ENCODE results near the gene PRDM16.

Gene PRDM16

GRCh38 chr1:3330771-3331245 is 261.8 kb downstream of the PRDM16 start:
- DNase-seq, result no peak

DNA sequence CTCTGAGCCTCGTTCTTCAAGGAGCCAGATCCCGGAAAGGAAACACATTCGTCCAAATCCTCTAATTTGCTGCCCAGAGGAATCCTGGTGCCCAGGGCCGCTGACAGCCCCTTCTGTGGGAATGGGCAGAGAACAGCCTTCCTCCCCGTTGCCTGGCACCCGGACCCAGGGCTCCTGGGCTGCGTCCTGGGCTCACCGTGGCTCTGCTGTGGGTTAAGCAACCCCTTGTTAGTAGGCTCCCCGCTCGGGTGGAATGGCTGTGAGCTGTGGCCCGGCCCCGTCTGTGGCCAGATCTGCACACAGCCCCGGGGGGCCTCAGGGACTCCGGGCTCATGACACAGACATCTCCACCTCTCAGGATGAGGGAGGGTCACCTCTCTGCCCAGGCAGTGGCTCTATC is 262.6 kb downstream of the PRDM16 start:
- DNase-seq, result no peak

DNA sequence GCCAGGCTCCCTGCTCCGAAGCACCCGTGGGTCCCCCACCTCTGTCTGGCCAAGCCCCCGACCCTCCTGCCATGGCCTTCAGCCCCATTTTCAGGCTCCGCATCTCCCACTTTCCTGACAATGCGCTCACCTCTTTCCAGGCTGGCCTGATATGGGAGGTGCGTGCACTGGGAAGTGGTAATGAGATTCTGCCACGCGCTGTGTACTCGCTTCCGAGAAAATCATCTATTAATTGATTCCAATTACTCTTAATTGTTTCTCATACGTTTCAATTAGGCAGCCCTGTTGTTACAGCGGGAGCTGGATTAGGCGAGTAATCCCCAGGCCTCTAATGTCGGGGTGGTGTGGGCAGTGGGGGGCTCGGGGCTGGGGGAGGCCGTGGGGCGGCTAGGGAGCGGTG is 263.0 kb downstream of the PRDM16 start:
- no peak for DNase-seq

GRCh38 chr1:3332662-3333061 is 263.7 kb downstream of the PRDM16 start:
- no peak for DNase-seq

DNA sequence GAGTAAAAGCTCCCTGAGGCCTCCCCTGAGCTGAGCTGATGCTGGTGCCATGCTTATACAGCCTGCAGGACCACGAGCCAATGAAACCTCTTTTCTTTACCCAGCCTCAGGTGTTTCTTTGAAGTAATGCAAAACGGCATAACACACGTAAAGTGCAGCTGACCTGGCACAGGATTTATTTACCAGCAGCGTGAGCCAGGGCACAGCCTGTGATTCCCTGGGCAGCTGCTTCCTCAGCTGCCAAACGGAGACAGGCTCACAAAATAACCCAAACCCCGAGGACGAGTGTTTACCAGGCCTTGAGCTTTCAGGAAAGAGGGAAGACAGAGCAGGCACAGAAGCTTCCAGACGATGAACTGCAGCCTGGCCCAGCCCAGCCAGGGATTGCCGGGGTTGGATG is 264.9 kb downstream of the PRDM16 start:
- no peak for DNase-seq

DNA sequence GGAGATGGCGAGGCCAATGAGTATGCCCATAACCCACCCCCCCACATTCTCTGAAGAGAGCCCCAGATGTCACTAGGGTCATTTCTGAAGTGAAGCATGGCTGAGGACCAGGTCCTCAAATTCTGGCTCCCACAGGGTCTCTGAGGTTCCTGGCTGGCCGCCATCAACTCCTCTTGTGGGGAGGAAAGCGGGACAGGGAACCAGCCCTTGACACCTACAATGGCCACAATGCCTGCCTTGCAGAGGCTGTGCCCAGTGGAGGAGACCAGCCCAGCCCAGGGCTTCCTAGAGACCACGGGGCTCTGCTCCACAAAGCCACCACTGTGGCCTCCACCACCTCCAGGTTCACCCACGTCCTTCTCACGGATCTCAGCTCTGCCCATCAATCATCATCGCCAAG is 265.4 kb downstream of the PRDM16 start:
- no peak for DNase-seq

DNA sequence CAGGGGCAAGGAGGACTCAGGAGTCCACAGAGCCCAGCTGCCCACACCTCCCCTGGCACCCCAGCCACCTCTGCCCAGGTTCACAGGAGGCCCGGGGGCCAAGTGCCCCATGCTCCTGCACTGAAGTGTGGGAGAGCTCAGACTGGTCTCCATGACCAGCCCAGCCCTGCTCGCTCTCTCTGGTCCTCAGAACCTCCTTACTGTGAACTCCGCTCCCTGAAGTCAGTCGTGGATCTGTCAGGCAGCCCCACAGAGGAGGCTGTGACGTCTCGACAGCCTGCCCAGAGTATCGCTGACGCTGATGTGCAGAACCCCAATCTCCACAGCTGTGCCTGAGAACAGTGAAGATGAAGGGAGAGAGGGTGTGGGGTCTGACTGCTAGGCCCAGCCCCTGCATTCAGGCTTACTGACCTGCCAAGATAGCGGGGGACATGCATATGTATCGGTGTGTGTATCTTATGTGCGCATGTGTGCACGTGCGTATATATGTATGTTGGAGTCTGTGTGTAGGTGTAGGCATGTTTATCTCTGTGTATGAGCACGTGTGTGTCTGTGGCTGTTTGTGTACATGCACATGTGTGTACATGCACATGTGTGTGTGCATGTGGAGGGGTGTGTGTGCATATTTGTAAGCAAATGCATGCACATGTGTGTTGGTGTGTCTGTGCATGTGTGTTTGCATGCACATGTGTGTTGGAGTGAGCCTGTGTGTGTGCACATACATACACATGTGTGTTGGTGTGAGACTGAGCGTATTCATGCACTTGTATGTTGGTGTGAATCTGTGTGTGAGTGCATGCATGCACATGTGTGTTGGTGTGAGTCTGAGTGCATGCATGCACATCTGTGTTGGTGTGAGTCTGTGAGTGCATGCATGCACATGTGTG is 267.0 kb downstream of the PRDM16 start:
- no peak for DNase-seq

DNA sequence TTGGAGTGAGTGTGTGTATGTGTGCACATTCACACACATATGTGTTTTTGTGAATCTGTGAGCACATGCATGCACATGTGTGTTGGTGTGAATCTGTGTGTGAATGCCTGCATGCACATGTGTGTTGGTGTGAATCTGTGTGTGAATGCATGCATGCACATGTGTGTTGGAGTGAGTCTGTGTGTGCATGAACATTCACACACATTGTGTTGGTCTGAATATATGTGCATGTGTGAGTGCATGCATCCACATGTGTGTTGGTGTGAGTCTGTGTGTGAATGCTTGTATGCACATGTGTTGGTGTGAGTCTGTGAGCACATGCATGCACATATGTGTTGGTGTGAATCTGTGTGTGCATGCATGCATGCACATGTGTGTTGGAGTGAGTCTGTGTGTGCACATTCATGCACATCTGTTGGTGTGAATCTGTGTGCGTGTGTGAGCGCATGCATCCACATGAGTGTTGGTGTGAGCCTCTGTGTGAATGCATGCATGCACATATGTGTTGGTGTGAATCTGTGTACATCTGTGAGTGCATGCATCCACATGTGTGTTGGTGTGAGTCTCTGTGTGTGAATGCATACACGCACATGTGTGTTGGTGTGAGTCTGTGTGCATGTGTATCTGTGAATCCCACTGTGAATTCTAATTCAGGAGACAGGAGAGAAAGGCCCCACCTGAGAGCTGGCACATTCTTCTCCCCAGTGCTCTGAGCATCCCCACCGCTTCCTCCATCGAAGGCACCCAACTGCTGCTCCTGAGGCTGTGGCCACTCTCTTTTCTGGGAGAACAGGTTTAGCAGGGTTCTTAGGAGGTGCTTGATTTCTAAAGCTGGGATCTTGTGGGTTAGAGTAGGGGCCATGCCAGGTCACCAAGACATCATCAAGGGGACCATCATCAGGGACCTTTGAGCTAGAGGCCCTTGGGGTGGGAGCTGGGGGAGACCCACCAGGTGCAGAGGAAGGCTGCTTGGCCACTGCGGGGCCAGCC is 267.9 kb downstream of the PRDM16 start:
- no peak for DNase-seq

GRCh38 chr1:3337798-3338724 is 269.1 kb downstream of the PRDM16 start:
- DNase-seq, result no peak

GRCh38 chr1:3338725-3339070 is 269.7 kb downstream of the PRDM16 start:
- DNase-seq, result no peak

GRCh38 chr1:3339856-3340255 is 270.9 kb downstream of the PRDM16 start:
- no peak for DNase-seq

GRCh38 chr1:3340548-3341235 is 271.7 kb downstream of the PRDM16 start:
- no peak for DNase-seq

DNA sequence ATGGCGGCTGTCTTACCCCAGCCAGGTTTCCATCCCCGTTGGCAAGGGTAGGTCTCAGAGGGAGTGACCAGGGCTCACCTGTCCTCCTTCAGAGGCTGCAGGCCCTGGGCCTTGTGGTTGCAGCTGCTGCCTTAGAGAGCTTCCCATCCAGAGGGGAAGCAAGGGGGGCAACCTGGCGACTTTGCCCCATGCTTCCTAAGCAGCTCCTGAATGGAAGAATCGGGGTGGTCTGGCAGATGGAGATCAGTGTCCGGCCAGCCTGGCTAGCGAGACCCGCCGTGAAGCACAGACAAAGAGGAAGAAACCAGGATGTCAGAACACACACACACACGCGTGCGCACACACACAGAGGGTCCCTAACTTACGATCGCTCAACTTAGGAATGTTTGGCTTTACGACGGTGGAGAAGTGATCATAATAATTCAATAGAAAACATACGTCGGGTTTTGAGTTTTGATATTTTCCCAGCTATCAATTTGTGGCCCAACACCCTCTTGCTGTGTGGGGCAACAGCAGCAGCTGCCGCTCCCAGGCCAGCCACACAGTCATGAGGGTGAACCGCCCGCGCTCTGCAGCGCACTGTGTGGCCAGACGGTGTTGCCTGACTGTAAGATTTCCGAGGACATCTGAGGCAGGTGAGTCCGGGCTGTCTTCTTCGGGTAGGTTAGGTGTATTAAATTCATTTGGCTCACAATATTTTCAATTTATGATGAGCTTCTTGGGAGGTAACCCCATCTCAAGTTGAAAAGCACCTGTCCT is 272.4 kb downstream of the PRDM16 start:
- no peak for DNase-seq

DNA sequence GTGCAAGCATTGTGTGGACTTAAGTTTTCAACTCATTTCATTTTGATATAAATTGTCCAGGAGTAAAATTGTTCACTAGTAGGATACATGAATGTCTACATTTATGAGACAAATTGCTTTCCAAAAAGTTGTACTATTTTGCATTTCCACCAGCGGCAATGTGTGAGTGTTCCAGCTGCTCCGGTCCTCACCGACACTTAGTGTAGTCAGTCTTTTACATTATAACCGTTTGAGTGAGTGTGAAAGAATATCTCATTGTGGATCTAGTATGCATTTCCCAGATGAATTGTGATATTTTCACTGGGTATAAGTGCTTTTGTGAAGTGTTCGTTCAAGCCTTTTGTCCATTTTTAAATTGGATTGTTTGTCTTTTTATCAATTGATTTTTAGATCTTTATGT is 274.0 kb downstream of the PRDM16 start:
- no peak for DNase-seq

DNA sequence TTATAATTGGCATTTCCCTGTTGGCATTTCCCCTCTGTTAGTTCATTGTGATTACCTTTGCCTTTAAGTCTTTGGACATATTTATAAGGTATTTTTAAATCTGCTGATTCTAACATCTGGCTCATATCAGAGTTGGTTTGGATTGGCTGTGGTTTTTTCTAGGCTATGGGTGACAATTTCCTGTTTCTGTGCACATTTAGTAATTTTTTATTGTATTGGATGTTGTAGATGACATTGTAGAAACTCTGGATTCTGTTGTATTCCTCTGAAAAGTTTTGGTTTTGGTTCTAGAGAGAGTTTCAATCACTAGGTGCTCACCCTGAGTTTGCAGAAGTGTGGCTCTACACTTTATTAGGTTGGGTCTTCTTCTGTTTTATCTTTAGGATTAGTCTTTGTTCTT is 275.4 kb downstream of the PRDM16 start:
- no peak for DNase-seq

GRCh38 chr1:3345792-3346191 is 276.8 kb downstream of the PRDM16 start:
- DNase-seq, result no peak

GRCh38 chr1:3346478-3346877 is 277.5 kb downstream of the PRDM16 start:
- DNase-seq, result no peak

- no peak for DNase-seq
These were observed 278.4 kb downstream of the PRDM16 start for GRCh38 chr1:3347257-3348020.

GRCh38 chr1:3348196-3348865 is 279.3 kb downstream of the PRDM16 start:
- no peak for DNase-seq

Data from activated naive CD4-positive, alpha-beta T cell treated with Interleukin-2 at 50 U/mL for 16 hours (primary cell).